SK-N-MC (cell line): ENCODE results near the gene WDR49.

ENCODE experiments used
- EZH2 ChIP-seq: fragments of 200-600 bp; sonication (generic); IDR thresholded peaks from one replicate; pipeline ENCODE4 v1.6.1; 2017; ENCODE audit warnings: antibody characterized with exemption
- POLR2AphosphoS5 ChIP-seq: IDR thresholded peaks from 2 replicates; pipeline ENCODE4 v1.6.1; 2012; ENCODE audit warnings: mild to moderate bottlenecking, low read depth, low read length, borderline replicate concordance

DNA sequence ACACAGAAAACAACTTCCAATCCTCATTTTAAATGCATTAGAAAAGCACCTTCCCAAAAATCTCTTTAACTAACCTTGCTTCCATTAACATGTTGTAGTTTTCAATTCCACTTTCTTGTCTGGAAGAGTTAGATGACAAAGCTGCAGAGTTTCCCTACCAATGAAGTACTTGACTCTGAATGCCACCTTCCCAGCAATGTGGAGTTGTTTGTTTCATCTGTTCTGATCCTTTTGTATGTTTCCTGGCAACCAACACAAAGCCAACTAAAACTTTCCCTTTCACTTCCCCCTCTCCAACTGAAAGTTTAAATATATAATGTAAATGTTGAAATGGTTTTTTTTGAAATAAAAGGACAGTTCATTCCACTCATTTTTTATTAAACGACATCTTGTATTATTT, at the start of gene WDR49:
- no peak for TF ChIP-seq POLR2AphosphoS5
- TF ChIP-seq EZH2, result no peak
